Osteoblast (primary cell): ENCODE measurements around the gene FRMD4B. TPM values are rescaled to one million over a fixed set of nuclear protein-coding genes. Genes with fewer than 3 reads are reported as not detected.

Experiments
- DNase-seq: peaks from one replicate; pipeline ENCODE4 v3.0.0; 2011; ENCODE audit warnings: low spot score, mixed read lengths; ENCODE audit not compliant: insufficient read length; ENCODE audit errors: missing footprints
- H2AFZ ChIP-seq: 2 replicates; pipeline ENCODE4 v1.6.0; 2011; ENCODE audit warnings: mild to moderate bottlenecking, low read length
- H3K27ac ChIP-seq: 2 replicates; pipeline ENCODE4 v1.5.1; 2011; ENCODE audit warnings: mild to moderate bottlenecking, low read depth, low read length, moderate library complexity
- H3K27me3 ChIP-seq: 2 replicates; pipeline ENCODE4 v1.6.0; 2012; ENCODE audit warnings: mild to moderate bottlenecking, control low read depth, inconsistent platforms, low read length, moderate library complexity; ENCODE audit not compliant: insufficient read depth
- H3K36me3 ChIP-seq: 2 replicates; pipeline ENCODE4 v1.5.1; 2011; ENCODE audit warnings: mild to moderate bottlenecking, low read length, control low read depth, moderate library complexity; ENCODE audit not compliant: insufficient read depth
- H3K4me1 ChIP-seq: 2 replicates; pipeline ENCODE4 v1.5.1; 2011; ENCODE audit warnings: mild to moderate bottlenecking, low read length, control low read depth, moderate library complexity; ENCODE audit not compliant: insufficient read depth
- H3K4me2 ChIP-seq: 2 replicates; pipeline ENCODE4 v1.6.0; 2011; ENCODE audit warnings: mild to moderate bottlenecking, low read length; ENCODE audit not compliant: insufficient read depth
- H3K4me3 ChIP-seq: fragments of 200-600 bp; sonication (generic); 3 replicates; pipeline ENCODE4 v1.5.1; 2012; ENCODE audit warnings: mild to moderate bottlenecking, low read length, inconsistent platforms; ENCODE audit not compliant: insufficient read depth
- H3K79me2 ChIP-seq: 2 replicates; pipeline ENCODE4 v1.6.0; 2012; ENCODE audit warnings: mild to moderate bottlenecking, low read length, control low read depth, inconsistent platforms; ENCODE audit not compliant: insufficient read depth
- H3K9me3 ChIP-seq: 2 replicates; pipeline ENCODE4 v1.5.1; 2011; ENCODE audit warnings: low read depth, low read length, control low read depth
- H4K20me1 ChIP-seq: 2 replicates; pipeline ENCODE4 v1.6.0; 2012; ENCODE audit warnings: mild to moderate bottlenecking, low read length, control low read depth; ENCODE audit not compliant: insufficient read depth
- total RNA-seq: library from RNA; depleted of rRNA; stranded (reverse); fragments of >200 nt; gene quantifications from 2 replicates; pipeline ENCODE4 v1.2.3, GENCODE V29; 2012
- TF ChIP-seq, protein P1 (sequence below): IDR thresholded peaks from 2 replicates; pipeline ENCODE4 v1.5.1; 2011; ENCODE audit warnings: mild to moderate bottlenecking, low read depth, low read length, moderate library complexity; ENCODE audit errors: extremely low read depth

Gene FRMD4B
- total RNA-seq, 1 donor, result 0.72 TPM

DNA sequence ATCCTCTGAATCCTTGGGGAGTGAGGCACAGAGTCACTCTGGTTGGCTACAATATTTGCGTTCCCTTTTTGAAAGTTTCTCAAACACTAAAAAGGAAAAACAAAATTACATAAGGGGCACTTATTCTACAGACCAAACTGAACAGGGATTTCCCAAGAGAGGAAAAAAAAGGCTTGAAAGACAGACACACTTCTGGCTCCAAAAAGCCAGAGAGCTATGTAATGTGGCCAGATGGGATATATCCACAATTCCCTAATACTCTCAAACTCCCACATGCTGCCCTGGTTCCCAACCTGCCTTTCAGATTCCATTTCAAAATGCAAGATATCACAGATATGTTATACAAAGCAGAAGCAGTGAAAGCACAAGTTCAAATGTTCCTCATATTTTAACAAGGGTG is 1.6 kb downstream of the FRMD4B start:
- TF ChIP-seq, protein P1, sequence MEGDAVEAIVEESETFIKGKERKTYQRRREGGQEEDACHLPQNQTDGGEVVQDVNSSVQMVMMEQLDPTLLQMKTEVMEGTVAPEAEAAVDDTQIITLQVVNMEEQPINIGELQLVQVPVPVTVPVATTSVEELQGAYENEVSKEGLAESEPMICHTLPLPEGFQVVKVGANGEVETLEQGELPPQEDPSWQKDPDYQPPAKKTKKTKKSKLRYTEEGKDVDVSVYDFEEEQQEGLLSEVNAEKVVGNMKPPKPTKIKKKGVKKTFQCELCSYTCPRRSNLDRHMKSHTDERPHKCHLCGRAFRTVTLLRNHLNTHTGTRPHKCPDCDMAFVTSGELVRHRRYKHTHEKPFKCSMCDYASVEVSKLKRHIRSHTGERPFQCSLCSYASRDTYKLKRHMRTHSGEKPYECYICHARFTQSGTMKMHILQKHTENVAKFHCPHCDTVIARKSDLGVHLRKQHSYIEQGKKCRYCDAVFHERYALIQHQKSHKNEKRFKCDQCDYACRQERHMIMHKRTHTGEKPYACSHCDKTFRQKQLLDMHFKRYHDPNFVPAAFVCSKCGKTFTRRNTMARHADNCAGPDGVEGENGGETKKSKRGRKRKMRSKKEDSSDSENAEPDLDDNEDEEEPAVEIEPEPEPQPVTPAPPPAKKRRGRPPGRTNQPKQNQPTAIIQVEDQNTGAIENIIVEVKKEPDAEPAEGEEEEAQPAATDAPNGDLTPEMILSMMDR, result no peak
- no peaks in the 10 kb centered on the region for H3K9me3 ChIP-seq
- H3K4me2 ChIP-seq, result no peak overlapping the region
- no peak overlapping the region for H3K27ac ChIP-seq
- peaks cover 4% of the 10 kb centered on the region for H3K4me1 ChIP-seq
- no peak for DNase-seq
- H3K79me2 ChIP-seq, result no peaks in the 10 kb centered on the region
- H4K20me1 ChIP-seq, result no peaks in the 10 kb centered on the region
- H3K27me3 ChIP-seq, result peaks cover 29% of the 10 kb centered on the region
- H2AFZ ChIP-seq, result no peak overlapping the region
- H3K36me3 ChIP-seq, result no peaks in the 10 kb centered on the region
- H3K4me3 ChIP-seq, result no peak overlapping the region

DNA sequence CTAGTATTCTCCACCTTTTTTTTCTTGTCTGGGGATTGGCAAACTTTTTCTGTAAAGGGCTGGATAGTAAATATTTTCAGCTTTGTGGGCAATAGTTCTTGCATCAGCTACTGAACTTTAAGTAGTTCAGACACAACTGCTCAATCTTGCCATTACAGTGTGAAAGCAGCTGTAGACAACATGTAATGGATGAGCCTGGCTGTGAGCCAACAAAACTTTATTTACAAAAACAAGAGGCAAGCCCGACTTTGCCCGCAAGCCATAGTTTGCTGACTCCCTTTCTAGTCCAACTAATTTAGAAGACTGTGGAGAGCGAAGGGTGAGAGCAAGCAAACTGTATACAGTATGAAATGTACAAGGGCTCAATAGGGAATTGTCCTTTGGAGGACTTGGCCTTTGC is 6.2 kb downstream of the FRMD4B start:
- H3K4me1 ChIP-seq, result no peaks in the 10 kb centered on the region
- H3K36me3 ChIP-seq, result no peaks in the 10 kb centered on the region
- TF ChIP-seq, protein P1, result no peak
- H4K20me1 ChIP-seq, result no peaks in the 10 kb centered on the region
- no peaks in the 10 kb centered on the region for H3K9me3 ChIP-seq
- no peak overlapping the region for H3K27ac ChIP-seq
- H2AFZ ChIP-seq, result no peak overlapping the region
- H3K27me3 ChIP-seq, result peaks cover 6% of the 10 kb centered on the region
- H3K4me3 ChIP-seq, result no peak overlapping the region
- no peaks in the 10 kb centered on the region for H3K79me2 ChIP-seq
- DNase-seq, result no peak
- no peak overlapping the region for H3K4me2 ChIP-seq

DNA sequence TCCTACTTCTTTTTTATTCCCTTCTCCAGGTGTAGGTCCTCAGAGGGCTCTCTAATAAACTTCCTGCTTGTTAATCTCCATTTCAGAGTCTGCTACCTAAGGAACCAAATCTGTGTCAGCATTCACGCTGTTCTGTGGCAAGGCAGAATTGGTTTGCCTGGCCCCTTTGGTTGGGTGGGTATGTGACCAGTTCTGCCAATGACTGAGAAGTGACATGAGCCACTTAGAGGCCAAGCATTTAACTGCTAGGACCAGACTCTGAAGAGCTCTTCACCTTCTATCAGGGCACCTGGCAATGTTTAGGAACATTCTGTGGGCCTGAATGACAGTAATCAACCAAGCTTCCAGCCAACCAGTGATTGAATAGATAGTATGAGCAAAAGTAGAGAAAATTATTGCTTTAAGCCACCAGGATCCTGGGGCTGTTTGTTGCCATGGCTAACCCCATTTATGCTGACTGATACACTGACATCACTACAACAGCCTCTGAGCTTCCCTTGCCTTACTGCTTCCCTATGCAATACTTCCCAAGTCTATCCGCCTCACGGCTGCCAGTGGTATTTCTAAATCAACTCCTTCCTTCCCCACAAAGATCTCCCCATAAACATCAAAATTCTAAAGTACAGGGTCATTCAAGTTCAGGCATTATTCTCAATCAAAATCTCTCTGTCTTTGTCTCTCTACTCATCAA is 7.6 kb downstream of the FRMD4B start:
- Histone ChIP-seq H2AFZ (no peak overlapping the region), H3K27me3 (no peaks in the 10 kb centered on the region), H3K9me3 (no peaks in the 10 kb centered on the region), H3K36me3 (no peaks in the 10 kb centered on the region), H3K4me1 (no peaks in the 10 kb centered on the region), H3K4me2 (no peak overlapping the region), H3K79me2 (no peaks in the 10 kb centered on the region), H4K20me1 (no peaks in the 10 kb centered on the region), H3K4me3 (no peak overlapping the region), H3K27ac (no peak overlapping the region)
- TF ChIP-seq, protein P1, result no peak
- no peak for DNase-seq

DNA sequence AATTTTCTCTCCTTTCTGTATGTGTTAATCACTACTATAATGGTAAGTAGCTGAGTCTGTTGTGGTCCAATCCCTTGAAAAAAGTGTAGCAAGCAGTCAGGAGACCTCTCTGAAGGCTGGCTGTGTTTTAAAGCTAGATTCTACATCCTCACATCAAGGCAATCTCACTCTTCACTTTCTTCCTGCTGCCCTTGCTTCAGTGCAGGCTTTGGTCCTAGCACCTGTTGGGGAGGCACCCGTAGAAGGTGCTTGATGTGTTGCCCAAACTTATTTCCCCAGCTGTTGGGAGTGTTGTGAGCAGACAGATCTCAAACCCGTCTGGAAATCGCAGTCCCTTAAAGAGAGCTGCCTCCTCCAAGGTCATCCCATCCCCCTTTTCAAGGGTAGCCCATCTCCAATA is 8.6 kb downstream of the FRMD4B start:
- H3K79me2 ChIP-seq, result no peaks in the 10 kb centered on the region
- H3K4me2 ChIP-seq, result no peak overlapping the region
- TF ChIP-seq, protein P1, result no peak
- no peak overlapping the region for H3K4me3 ChIP-seq
- no peaks in the 10 kb centered on the region for H4K20me1 ChIP-seq
- no peaks in the 10 kb centered on the region for H3K4me1 ChIP-seq
- no peaks in the 10 kb centered on the region for H3K36me3 ChIP-seq
- DNase-seq, result no peak
- H3K27ac ChIP-seq, result no peak overlapping the region
- H3K9me3 ChIP-seq, result no peaks in the 10 kb centered on the region
- H2AFZ ChIP-seq, result no peak overlapping the region
- H3K27me3 ChIP-seq, result no peaks in the 10 kb centered on the region
